Esophagus muscularis mucosa (tissue), 4 donors: ENCODE measurements around the gene LRRC3.

Experiments used
- CTCF ChIP-seq, 3 experiments: fragments of 200-600 bp in 2 of 3; fragments of 450-650 bp in 1 of 3; sonication (generic) in 2 of 3; IDR thresholded peaks; one replicate each; pipeline ENCODE4 v1.5.1; 2017 to 2019; ENCODE audit warnings: antibody characterized with exemption in 3 of 3, mild to moderate bottlenecking in 2 of 3, moderate library complexity in 1 of 3
- EP300 ChIP-seq: sonication (generic); formaldehyde crosslinking; IDR thresholded peaks from one replicate; pipeline ENCODE4 v1.6.1; 2017; ENCODE audit warnings: antibody characterized with exemption
- POLR2A ChIP-seq: fragments of 450-650 bp; IDR thresholded peaks from one replicate; pipeline ENCODE4 v1.6.1; 2017; ENCODE audit warnings: antibody characterized with exemption, moderate library complexity, mild to moderate bottlenecking, low read depth
- POLR2AphosphoS5 ChIP-seq, 2 donors: sonication (generic); formaldehyde crosslinking; IDR thresholded peaks; one replicate each; pipeline ENCODE4 v1.6.1; 2017; ENCODE audit warnings: antibody characterized with exemption in 2 of 2

DNA sequence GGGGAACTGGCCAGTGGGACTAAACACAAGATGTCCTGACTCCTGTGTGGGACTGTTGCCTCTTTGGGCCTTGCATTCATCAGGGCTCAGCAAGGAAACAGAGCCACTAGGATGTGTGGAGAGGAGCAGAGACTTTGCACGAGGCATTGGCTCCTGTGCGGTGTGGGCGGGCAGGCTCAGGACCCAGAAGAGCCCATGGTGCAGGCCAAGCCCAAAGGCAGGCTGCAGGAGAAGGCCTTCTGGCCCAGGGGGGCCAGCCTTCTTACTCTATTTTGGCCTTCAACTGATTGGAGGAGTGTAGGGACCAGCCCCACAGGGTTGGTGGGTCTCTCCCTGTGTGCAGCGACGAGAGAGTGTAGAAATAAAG lies 23.5 kb downstream of the LRRC3 start:
- TF ChIP-seq CTCF (IDR thresholded peaks at IDR 0.05) (no peak), POLR2AphosphoS5 (IDR thresholded peaks at IDR 0.05) (no peak), POLR2A (no peak), EP300 (no peak)
